PC-9 (cell line): Measurements from ENCODE around the gene RAP1GAP2.

Experiments
- EZH2 ChIP-seq: fragments of 200-600 bp; sonication (generic); IDR thresholded peaks from 2 replicates; pipeline ENCODE4 v1.8.0; 2017; ENCODE audit warnings: antibody characterized with exemption, low read depth
- TF ChIP-seq, protein P1 (sequence below): fragments of 200-600 bp; sonication (generic); conservative IDR thresholded peaks from 2 replicates; pipeline ENCODE4 v1.6.1; 2017; ENCODE audit warnings: mixed run types, antibody characterized with exemption, mild to moderate bottlenecking, moderate library complexity

DNA sequence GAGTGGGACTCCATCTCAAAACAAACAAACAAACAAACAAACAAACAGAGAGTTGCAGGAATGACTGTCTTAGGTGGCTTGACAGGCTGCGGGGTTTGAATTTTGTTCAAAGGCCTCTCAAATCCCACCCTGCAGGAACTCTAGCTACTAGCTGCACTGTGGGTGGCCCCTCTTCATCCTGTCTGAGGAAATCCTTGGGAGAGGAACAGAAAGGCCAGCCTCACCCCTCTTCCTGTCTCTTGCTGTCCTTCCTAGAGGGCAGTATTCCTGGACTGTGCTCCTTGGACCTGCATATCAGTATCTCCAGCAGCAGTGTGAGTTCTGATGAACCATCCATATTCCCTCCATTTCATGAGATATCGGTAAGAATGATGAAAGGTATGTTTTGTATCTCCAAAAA lies 44.7 kb upstream of the RAP1GAP2 start:
- TF ChIP-seq, protein P1, sequence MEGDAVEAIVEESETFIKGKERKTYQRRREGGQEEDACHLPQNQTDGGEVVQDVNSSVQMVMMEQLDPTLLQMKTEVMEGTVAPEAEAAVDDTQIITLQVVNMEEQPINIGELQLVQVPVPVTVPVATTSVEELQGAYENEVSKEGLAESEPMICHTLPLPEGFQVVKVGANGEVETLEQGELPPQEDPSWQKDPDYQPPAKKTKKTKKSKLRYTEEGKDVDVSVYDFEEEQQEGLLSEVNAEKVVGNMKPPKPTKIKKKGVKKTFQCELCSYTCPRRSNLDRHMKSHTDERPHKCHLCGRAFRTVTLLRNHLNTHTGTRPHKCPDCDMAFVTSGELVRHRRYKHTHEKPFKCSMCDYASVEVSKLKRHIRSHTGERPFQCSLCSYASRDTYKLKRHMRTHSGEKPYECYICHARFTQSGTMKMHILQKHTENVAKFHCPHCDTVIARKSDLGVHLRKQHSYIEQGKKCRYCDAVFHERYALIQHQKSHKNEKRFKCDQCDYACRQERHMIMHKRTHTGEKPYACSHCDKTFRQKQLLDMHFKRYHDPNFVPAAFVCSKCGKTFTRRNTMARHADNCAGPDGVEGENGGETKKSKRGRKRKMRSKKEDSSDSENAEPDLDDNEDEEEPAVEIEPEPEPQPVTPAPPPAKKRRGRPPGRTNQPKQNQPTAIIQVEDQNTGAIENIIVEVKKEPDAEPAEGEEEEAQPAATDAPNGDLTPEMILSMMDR, result no peak
- no peak for TF ChIP-seq EZH2
